GM12801 (cell line): Measurements from ENCODE around the gene CLP1.

Experiments used
- TF ChIP-seq, protein P1 (sequence below): IDR thresholded peaks from one replicate; pipeline ENCODE4 v1.5.1; 2011; ENCODE audit warnings: control low read depth; ENCODE audit not compliant: insufficient read length; ENCODE audit errors: extremely low read depth

CLP1 gene

DNA sequence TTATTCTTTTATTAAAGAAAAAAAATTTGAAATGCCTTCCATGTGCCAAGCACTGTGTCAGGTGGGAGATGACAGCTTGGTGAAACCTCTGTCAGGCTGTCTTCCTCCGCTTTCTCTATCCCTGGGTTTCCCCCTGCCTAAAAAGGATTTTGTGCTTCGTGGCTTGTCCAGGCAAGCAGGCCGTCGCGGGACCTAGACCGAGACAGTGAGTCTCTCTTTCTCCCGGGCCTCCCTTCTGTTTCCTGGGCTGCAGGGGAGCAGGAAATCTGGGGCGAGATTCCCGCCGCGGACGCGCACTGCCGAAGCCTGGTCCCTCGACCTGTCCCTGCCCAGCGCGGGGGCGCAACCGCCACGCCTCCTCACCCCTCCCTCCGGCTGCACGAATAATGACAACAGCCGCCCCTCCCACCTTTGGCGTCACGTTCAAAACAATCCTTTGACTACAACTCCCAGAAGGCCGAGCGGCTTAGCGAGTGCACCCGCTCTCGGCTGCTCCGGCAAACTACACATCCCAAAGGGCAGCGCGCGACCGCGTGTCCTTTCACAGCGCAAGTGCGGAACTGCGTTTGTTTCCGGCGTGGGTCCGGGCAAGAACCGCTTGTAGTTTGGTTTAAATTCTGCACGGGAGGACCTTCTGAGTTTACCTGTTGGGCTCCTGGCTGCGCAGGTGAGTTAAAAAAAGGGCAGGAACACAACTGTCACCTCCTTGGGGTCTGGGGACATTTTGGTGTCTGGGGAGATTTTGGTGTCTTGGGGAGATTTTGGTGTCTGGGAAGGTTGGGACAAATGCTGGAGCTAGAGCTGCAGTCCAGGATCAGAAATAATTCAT lies at the start of gene CLP1:
Gene CLP1, plus strand, starts transcription at position 569 of the 829 bp plus-strand sequence. CDS start 1,715 bp downstream, outside the sequence.
- TF ChIP-seq, protein P1, sequence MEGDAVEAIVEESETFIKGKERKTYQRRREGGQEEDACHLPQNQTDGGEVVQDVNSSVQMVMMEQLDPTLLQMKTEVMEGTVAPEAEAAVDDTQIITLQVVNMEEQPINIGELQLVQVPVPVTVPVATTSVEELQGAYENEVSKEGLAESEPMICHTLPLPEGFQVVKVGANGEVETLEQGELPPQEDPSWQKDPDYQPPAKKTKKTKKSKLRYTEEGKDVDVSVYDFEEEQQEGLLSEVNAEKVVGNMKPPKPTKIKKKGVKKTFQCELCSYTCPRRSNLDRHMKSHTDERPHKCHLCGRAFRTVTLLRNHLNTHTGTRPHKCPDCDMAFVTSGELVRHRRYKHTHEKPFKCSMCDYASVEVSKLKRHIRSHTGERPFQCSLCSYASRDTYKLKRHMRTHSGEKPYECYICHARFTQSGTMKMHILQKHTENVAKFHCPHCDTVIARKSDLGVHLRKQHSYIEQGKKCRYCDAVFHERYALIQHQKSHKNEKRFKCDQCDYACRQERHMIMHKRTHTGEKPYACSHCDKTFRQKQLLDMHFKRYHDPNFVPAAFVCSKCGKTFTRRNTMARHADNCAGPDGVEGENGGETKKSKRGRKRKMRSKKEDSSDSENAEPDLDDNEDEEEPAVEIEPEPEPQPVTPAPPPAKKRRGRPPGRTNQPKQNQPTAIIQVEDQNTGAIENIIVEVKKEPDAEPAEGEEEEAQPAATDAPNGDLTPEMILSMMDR: no peak

DNA sequence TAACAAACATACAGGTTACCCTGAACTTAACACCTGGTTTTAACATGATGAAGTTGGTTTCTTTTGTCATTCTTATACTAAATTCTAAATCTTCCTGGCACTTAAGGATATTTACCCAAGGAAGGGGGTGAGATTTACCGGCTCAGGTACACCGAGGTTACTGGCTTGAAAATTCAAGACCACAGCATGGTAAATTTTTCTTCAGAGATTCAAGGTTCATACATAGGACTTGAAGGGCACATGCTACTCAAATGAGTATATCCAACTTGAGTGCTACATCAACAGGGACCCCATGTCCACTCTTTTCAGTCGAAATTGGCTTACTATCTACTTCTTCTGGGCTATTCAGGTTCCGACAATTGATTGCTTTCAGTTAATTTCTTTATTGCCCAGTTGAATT lies 47.4 kb upstream of the CLP1 start:
- TF ChIP-seq, protein P1: no peak

DNA sequence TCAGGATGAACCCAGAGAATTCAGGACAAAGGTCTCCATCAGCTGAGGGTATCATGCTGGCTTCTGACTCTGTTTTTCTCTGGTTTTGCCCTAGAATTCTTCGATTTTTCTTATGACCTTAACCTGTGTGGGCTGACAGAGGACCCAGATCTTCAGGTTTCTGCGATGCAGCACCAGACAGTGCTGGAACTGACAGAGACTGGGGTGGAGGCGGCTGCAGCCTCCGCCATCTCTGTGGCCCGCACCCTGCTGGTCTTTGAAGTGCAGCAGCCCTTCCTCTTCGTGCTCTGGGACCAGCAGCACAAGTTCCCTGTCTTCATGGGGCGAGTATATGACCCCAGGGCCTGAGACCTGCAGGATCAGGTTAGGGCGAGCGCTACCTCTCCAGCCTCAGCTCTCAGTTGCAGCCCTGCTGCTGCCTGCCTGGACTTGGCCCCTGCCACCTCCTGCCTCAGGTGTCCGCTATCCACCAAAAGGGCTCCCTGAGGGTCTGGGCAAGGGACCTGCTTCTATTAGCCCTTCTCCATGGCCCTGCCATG lies 43.3 kb upstream of the CLP1 start:
- TF ChIP-seq, protein P1: no peak

DNA sequence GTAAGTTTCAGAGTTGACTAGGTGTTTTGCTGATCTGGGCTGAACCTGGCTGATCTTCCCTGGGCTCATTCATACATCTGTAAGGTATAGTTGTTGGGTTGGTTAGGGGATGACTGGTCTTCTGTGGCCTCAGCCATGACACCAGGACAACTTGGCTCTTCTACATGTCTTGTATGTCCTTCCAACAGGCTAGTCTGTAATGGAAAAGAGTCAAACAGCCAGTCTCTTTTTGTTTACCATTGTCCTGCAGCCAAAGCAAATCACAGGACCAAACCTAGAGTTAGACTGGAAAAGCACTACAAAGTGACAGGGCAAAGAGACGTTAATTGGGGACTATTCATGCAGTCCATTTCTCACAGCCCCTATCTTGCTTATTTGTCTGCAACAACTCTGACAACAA lies 42.3 kb upstream of the CLP1 start:
- TF ChIP-seq, protein P1: no peak

DNA sequence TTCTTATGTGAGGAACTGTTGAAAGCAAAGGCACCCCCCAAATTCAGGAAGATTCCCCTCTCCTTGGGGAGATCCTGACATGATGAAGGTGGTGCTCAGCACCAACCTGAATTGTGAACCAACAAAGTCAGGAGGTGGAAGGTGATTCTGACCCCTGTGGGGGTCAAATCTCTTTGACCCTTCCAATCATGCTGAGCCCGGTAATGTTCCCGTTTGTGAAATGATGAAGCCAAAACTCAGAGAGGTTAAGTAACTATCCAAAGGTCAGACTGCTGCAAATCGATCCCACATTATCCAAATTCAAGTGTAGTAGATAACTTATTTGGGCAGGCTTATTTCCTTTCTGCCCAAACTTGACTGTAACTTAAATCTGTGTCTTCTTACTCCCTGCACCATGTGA lies 41.0 kb upstream of the CLP1 start:
- TF ChIP-seq, protein P1: no peak

DNA sequence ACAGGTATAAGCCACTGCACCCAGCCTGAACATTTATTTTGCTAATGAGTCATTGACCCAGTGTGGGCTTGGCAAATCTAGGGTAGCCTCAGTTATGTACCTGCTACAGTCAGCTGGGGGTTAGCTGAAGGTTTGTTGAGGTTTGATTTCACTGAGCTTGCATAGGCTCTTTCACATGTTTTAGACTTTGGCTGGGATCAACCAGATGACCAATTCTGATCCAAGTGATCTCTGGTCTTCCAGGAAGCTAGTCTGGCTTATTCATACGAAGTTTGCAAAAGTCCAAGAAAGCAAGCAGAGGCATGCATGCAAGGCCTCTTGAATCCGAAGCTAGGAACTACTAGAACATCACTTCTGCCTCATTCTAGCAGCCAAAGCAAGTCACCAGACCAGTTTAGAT lies 39.1 kb upstream of the CLP1 start:
- TF ChIP-seq, protein P1: no peak

DNA sequence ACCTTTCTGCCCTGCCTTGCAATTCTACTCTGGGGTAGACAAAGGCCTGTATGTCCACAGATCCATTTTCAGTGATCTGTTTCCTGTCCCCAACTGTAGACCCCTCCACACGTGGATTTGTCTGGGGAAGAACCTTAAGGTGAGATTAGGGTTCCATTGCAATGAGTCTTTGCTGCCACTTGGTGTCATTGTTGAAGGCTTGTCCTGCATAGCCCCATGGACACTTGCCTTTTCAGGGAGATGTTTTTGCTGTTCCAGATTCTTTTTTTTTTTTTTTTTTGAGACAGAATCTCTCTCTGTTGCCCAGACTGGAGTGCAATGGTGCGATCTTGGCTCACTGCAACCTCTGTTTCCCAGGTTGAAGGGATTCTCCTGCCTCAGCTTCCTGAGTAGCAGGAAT lies 38.2 kb upstream of the CLP1 start:
- TF ChIP-seq, protein P1: no peak
